Central memory CD8-positive, alpha-beta T cell (primary cell): ENCODE data around the gene BTBD9.
A peak's percentile ranks its signal among the peaks of the same experiment; 100 is the strongest.

ENCODE experiments used
- ATAC-seq: fragments of 150-1000 bp; cut with Tn5 transposase; replicated peaks from 2 replicates; pipeline ENCODE4 v1.10.0; 2022; ENCODE audit warnings: mild to moderate bottlenecking, moderate FRiP score, moderate number of reproducible peaks; ENCODE audit not compliant: poor library complexity, severe bottlenecking; ENCODE audit errors: extremely low read depth
- DNase-seq, 2 donors: peaks; one replicate each; pipeline ENCODE4 v3.0.0; 2021; ENCODE audit warnings: low spot score in 2 of 2
- H3K27ac Mint-ChIP-seq: one replicate; pipeline ENCODE4 v1.8.0; 2022; ENCODE audit warnings: low read depth, mild to moderate bottlenecking, moderate library complexity, mixed read lengths
- H3K27me3 Mint-ChIP-seq: one replicate; pipeline ENCODE4 v1.8.0; 2022; ENCODE audit warnings: mixed read lengths
- H3K36me3 Mint-ChIP-seq: one replicate; pipeline ENCODE4 v1.8.0; 2022; ENCODE audit warnings: mild to moderate bottlenecking, moderate library complexity, mixed read lengths; ENCODE audit not compliant: insufficient read depth
- H3K4me1 Mint-ChIP-seq: one replicate; pipeline ENCODE4 v1.8.0; 2022; ENCODE audit warnings: mixed read lengths
- H3K4me3 Mint-ChIP-seq: one replicate; pipeline ENCODE4 v1.8.0; 2022; ENCODE audit warnings: mild to moderate bottlenecking, moderate library complexity, mixed read lengths
- H3K9me3 Mint-ChIP-seq: one replicate; pipeline ENCODE4 v1.8.0; 2022; ENCODE audit warnings: mixed read lengths

BTBD9 gene

GRCh38 chr6:38273325-38273724 is 366.4 kb downstream of the BTBD9 start:
- H3K27me3 Mint-ChIP-seq: no peaks in the 10 kb centered on the region
- H3K9me3 Mint-ChIP-seq: no peaks in the 10 kb centered on the region
- ATAC-seq: no peak
- H3K4me1 Mint-ChIP-seq: peaks cover 20% of the 10 kb centered on the region
- DNase-seq: no peak
- no peak overlapping the region for H3K4me3 Mint-ChIP-seq
- H3K27ac Mint-ChIP-seq: peak overlapping the region; percentile 35
- peaks cover 4% of the 10 kb centered on the region for H3K36me3 Mint-ChIP-seq

GRCh38 chr6:38272222-38272621 is 367.5 kb downstream of the BTBD9 start:
- H3K4me3 Mint-ChIP-seq: no peak overlapping the region
- ATAC-seq: no peak
- H3K27ac Mint-ChIP-seq: no peak overlapping the region
- H3K9me3 Mint-ChIP-seq: no peaks in the 10 kb centered on the region
- no peaks in the 10 kb centered on the region for H3K27me3 Mint-ChIP-seq
- peaks cover 20% of the 10 kb centered on the region for H3K4me1 Mint-ChIP-seq
- no peak for DNase-seq
- H3K36me3 Mint-ChIP-seq: peaks cover 7% of the 10 kb centered on the region

GRCh38 chr6:38271081-38271480 is 368.6 kb downstream of the BTBD9 start:
- peaks cover 20% of the 10 kb centered on the region for H3K4me1 Mint-ChIP-seq
- no peaks in the 10 kb centered on the region for H3K27me3 Mint-ChIP-seq
- no peaks in the 10 kb centered on the region for H3K9me3 Mint-ChIP-seq
- H3K27ac Mint-ChIP-seq: no peak overlapping the region
- ATAC-seq (no peak), DNase-seq (no peak)
- H3K4me3 Mint-ChIP-seq: no peak overlapping the region
- H3K36me3 Mint-ChIP-seq: peaks cover 6% of the 10 kb centered on the region

- no peak overlapping the region for H3K4me3 Mint-ChIP-seq
- H3K4me1 Mint-ChIP-seq: peaks cover 20% of the 10 kb centered on the region
- no peaks in the 10 kb centered on the region for H3K27me3 Mint-ChIP-seq
- no peaks in the 10 kb centered on the region for H3K9me3 Mint-ChIP-seq
- DNase-seq (no peak), ATAC-seq (no peak)
- H3K36me3 Mint-ChIP-seq: peaks cover 6% of the 10 kb centered on the region
- H3K27ac Mint-ChIP-seq: no peak overlapping the region
Measured at GRCh38 chr6:38270367-38270766, 369.4 kb downstream of the BTBD9 start.

GRCh38 chr6:38269461-38270172 is 370.1 kb downstream of the BTBD9 start:
- H3K4me1 Mint-ChIP-seq: peaks cover 24% of the 10 kb centered on the region
- H3K4me3 Mint-ChIP-seq: no peak overlapping the region
- no peaks in the 10 kb centered on the region for H3K9me3 Mint-ChIP-seq
- peaks cover 6% of the 10 kb centered on the region for H3K36me3 Mint-ChIP-seq
- H3K27me3 Mint-ChIP-seq: no peaks in the 10 kb centered on the region
- ATAC-seq (no peak), DNase-seq (no peak)
- H3K27ac Mint-ChIP-seq: no peak overlapping the region

GRCh38 chr6:38268342-38268741 is 371.4 kb downstream of the BTBD9 start:
- DNase-seq: no peak
- ATAC-seq: no peak
- Mint-ChIP-seq H3K36me3 (peaks cover 6% of the 10 kb centered on the region), H3K9me3 (no peaks in the 10 kb centered on the region), H3K4me1 (peaks cover 26% of the 10 kb centered on the region), H3K27me3 (no peaks in the 10 kb centered on the region), H3K27ac (peak overlapping the region; percentile 14), H3K4me3 (no peak overlapping the region)

- no peak overlapping the region for H3K4me3 Mint-ChIP-seq
- H3K27ac Mint-ChIP-seq: no peak overlapping the region
- H3K4me1 Mint-ChIP-seq: peaks cover 24% of the 10 kb centered on the region
- DNase-seq (no peak), ATAC-seq (no peak)
- no peaks in the 10 kb centered on the region for H3K27me3 Mint-ChIP-seq
- H3K9me3 Mint-ChIP-seq: no peaks in the 10 kb centered on the region
- peaks cover 9% of the 10 kb centered on the region for H3K36me3 Mint-ChIP-seq
Measured at GRCh38 chr6:38266921-38267354, 372.8 kb downstream of the BTBD9 start.

GRCh38 chr6:38264605-38265004 is 375.1 kb downstream of the BTBD9 start:
- H3K27ac Mint-ChIP-seq: no peak overlapping the region

GRCh38 chr6:38262609-38263008 is 377.1 kb downstream of the BTBD9 start:
- H3K4me3 Mint-ChIP-seq: no peak overlapping the region
- H3K27ac Mint-ChIP-seq: no peak overlapping the region
- H3K36me3 Mint-ChIP-seq: peaks cover 6% of the 10 kb centered on the region
- no peaks in the 10 kb centered on the region for H3K27me3 Mint-ChIP-seq
- ATAC-seq: no peak
- no peaks in the 10 kb centered on the region for H3K9me3 Mint-ChIP-seq
- no peak for DNase-seq
- H3K4me1 Mint-ChIP-seq: peaks cover 18% of the 10 kb centered on the region

More at GRCh38 chr6:38264605-38265004, 375.1 kb downstream of the BTBD9 start:
- no peak overlapping the region for H3K4me3 Mint-ChIP-seq
- DNase-seq (no peak), ATAC-seq (no peak)
- H3K9me3 Mint-ChIP-seq: no peaks in the 10 kb centered on the region
- H3K27me3 Mint-ChIP-seq: no peaks in the 10 kb centered on the region
- H3K4me1 Mint-ChIP-seq: peaks cover 24% of the 10 kb centered on the region
- H3K36me3 Mint-ChIP-seq: peaks cover 9% of the 10 kb centered on the region

- Mint-ChIP-seq H3K4me1 (peaks cover 18% of the 10 kb centered on the region), H3K9me3 (no peaks in the 10 kb centered on the region), H3K27me3 (no peaks in the 10 kb centered on the region), H3K36me3 (peaks cover 6% of the 10 kb centered on the region), H3K27ac (no peak overlapping the region), H3K4me3 (no peak overlapping the region)
- DNase-seq (no peak), ATAC-seq (no peak)
Measured at GRCh38 chr6:38262026-38262425, 377.7 kb downstream of the BTBD9 start.

- DNase-seq (no peak), ATAC-seq (no peak)
- Mint-ChIP-seq H3K36me3 (peaks cover 7% of the 10 kb centered on the region), H3K4me1 (peaks cover 18% of the 10 kb centered on the region), H3K27ac (no peak overlapping the region), H3K27me3 (no peaks in the 10 kb centered on the region), H3K4me3 (no peak overlapping the region), H3K9me3 (no peaks in the 10 kb centered on the region)
Measured at GRCh38 chr6:38261626-38262025, 378.1 kb downstream of the BTBD9 start.

GRCh38 chr6:38259736-38260135 is 380.0 kb downstream of the BTBD9 start:
- H3K27ac Mint-ChIP-seq: no peak overlapping the region
- H3K9me3 Mint-ChIP-seq: no peaks in the 10 kb centered on the region
- peaks cover 19% of the 10 kb centered on the region for H3K36me3 Mint-ChIP-seq
- no peak overlapping the region for H3K4me3 Mint-ChIP-seq
- DNase-seq (no peak), ATAC-seq (no peak)
- peaks cover 14% of the 10 kb centered on the region for H3K4me1 Mint-ChIP-seq
- H3K27me3 Mint-ChIP-seq: no peaks in the 10 kb centered on the region

- no peak overlapping the region for H3K4me3 Mint-ChIP-seq
- H3K4me1 Mint-ChIP-seq: no peaks in the 10 kb centered on the region
- no peaks in the 10 kb centered on the region for H3K27me3 Mint-ChIP-seq
- no peaks in the 10 kb centered on the region for H3K9me3 Mint-ChIP-seq
- ATAC-seq (no peak), DNase-seq (no peak)
- peaks cover 12% of the 10 kb centered on the region for H3K36me3 Mint-ChIP-seq
- no peak overlapping the region for H3K27ac Mint-ChIP-seq
Measured at GRCh38 chr6:38248500-38249234, 391.1 kb downstream of the BTBD9 start.
